Measurements from ENCODE around the gene CREBL2.
"Not testable (repeated sequence)": the region's sequence is repeated elsewhere in the genome, so short reads cannot be mapped to it uniquely, and the experiment has no call there.

Gene CREBL2

GRCh38 chr12:12611512-12612306 lies at the start of gene CREBL2:
TSS of gene CREBL2 (plus strand) at chr12:12611876. CDS start at chr12:12612173, 297 bp downstream.
- DNase-seq (ENCODE audit: low read depth) = peak; percentile 98

DNA sequence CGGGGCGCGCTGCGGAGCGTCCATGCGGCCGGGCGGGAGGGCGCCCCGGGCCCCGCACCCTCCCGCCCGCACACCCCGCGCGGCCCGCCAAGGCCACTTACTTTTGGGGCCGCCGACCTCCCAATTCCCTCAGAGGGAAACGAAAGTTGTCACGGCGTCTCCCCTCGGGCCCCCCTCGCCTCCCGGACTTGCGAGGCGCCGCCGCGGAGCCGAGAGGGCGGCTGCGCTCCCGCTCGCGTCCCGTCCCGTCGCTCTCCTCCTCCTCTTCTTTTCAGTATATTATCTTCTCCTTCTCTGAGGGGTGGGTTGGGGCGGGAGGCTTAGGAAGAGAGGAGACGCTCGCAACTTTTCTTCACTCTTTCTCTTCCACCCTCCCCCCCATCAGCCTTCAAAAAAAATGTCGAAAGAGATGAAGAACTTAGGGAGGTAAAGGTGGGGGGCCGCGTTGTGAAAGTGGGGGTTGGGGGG lies 49.6 kb upstream of the CREBL2 start:
- peak; percentile 6 for DNase-seq (ENCODE audit: low read depth)

DNA sequence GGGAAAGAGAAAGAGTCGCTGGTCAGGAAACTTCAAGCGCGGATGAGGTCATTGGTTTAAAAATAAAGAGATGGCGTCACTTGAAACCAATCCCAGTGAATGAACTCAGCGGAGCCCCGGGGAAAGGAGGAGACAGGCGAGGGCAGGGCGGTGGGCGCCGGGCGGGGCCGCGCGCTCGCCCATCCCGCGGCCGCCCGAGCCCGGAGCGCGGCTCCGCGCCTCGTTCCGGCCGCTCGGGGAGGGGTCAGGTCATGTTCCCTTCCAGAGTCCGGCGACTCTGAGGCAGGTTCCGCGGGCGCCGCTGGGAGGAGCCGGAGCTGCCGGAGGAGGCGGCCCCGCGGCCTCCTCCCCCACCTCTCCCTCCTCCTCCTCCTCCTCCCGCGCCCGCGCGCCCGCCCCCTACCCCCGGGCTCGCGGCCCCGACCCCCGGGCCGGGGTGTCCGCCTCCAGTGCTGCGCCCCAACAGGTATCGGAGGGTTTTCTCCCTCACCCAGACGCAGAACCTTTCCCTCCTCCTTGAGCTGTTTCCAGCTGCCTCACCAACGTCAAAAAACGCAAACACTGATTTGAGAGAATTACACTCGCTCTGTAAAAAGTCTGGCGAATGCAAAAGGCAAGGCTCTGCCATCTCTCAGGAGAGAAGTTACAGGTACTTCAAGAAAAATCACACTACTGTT lies 49.0 kb upstream of the CREBL2 start, which contains the start of gene DUSP16:
Gene DUSP16 (minus strand): TSS at position 279 of the 677 bp plus-strand sequence. CDS start 41,765 bp downstream, outside the sequence.
- DNase-seq (ENCODE audit: low read depth) = peak; percentile 90

- no peak for DNase-seq (ENCODE audit: low read depth)
These were observed 48.3 kb upstream of the CREBL2 start for GRCh38 chr12:12563290-12563928.

- no peak for DNase-seq (ENCODE audit: low read depth)
These were observed 46.8 kb upstream of the CREBL2 start for GRCh38 chr12:12564911-12565310.

GRCh38 chr12:12565971-12566370 lies 45.7 kb upstream of the CREBL2 start:
- DNase-seq (ENCODE audit: low read depth) = not testable (repeated sequence)

GRCh38 chr12:12572659-12573058 lies 39.0 kb upstream of the CREBL2 start:
- no peak for DNase-seq (ENCODE audit: low read depth)

GRCh38 chr12:12577786-12578185 lies 33.9 kb upstream of the CREBL2 start:
- DNase-seq (ENCODE audit: low read depth) = no peak

DNA sequence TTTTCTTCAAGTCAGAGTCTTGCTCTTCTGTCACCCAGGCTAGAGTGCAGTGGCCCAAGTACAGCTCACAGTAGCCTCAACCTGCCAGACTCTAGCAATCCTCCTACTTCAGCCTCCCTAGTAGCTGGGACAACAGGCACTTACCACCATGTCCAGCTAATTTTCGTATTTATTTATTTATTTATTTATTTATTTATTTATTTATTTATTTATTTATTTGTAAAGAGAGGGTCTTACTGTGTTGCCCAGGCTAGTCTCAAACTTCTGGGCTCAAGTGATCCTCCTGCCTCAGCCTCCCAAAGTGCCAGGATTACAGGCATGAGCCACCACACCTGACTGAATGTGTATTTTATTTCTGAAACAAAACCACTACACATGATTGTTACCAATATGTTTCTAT lies 31.0 kb upstream of the CREBL2 start:
- not testable (repeated sequence) for DNase-seq (ENCODE audit: low read depth)

GRCh38 chr12:12582193-12582881 lies 29.3 kb upstream of the CREBL2 start:
- DNase-seq (ENCODE audit: low read depth) = no peak

DNA sequence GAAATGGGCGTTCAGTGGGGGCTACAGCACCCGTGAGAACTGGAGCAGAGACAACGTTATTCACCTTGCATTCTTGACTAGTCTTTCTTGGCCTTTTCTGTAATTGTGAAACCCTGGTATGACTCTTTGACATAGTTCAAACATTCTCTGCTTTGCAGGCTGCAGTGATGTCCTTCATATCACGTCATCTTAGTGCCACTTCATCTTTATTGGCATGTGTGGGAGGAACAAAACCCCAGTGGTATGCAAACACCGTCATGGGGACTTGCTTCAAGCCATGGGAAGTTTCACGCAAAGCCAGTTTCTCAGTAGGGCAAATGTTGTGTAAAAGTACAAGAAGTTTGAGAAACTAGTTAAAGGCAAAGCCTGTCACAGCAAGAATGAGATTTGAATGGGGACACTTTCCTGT lies 28.8 kb upstream of the CREBL2 start:
- peak; percentile 76 for DNase-seq (ENCODE audit: low read depth)

GRCh38 chr12:12583510-12584178 lies 28.0 kb upstream of the CREBL2 start:
- no peak for DNase-seq (ENCODE audit: low read depth)

DNA sequence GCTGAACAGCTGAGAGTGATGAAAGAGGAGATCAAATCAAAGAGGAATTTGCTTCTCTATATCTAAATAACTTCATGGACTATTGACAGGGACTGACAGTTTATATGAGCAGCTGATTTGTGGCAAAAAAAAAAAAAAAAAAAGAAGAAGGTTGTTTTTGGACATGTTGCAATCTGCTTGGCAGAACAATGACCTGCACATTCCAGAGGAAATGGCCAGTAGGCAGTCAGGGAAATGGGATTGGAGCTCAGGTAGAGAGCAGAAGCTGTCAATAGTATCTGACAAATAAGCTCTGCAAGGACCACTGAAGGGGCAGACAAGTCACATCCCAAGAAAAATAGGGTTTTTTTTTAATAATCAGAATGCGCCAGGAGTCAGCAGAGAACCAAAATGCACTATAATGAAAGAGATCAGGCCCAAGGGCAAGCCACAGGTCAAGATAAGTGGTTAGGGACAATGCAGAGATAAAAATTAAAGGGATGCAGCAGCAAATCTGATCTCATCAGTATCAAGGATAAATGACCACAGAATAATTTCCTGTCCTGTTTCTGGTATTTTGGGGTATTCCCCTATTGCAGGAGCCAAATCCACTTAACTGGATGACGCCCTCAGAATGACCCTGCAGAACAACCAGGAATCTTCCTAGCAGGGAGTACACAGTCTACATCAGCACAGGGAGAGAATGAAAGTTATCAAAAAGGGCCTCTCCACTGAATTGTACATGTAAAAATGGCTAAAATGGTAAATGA lies 26.4 kb upstream of the CREBL2 start:
- no peak for DNase-seq (ENCODE audit: low read depth)

GRCh38 chr12:12586879-12587675 lies 24.6 kb upstream of the CREBL2 start:
- no peak for DNase-seq (ENCODE audit: low read depth)

GRCh38 chr12:12587878-12588277 lies 23.8 kb upstream of the CREBL2 start:
- DNase-seq (ENCODE audit: low read depth) = no peak

- not testable (repeated sequence) for DNase-seq (ENCODE audit: low read depth)
These were observed 23.2 kb upstream of the CREBL2 start for GRCh38 chr12:12588436-12588835.

- no peak for DNase-seq (ENCODE audit: low read depth)
These were observed 20.7 kb upstream of the CREBL2 start for GRCh38 chr12:12590961-12591360.

- DNase-seq (ENCODE audit: low read depth) = no peak
These were observed 18.7 kb upstream of the CREBL2 start for GRCh38 chr12:12592930-12593329.

- not testable (repeated sequence) for DNase-seq (ENCODE audit: low read depth)
These were observed 15.7 kb upstream of the CREBL2 start for GRCh38 chr12:12595929-12596328.

GRCh38 chr12:12596598-12596997 lies 15.1 kb upstream of the CREBL2 start:
- DNase-seq (ENCODE audit: low read depth) = not testable (repeated sequence)

All from fibroblast of gingiva (primary cell).